ENCODE measurements around the gene TPGS1.
"Not testable (repeated sequence)": the region's sequence is repeated elsewhere in the genome, so short reads cannot be mapped to it uniquely, and the experiment has no call there.

TPGS1 gene

GRCh38 chr19:478236-478903, 28.9 kb upstream of the TPGS1 start:
- no peak for DNase-seq

GRCh38 chr19:478976-479375, 28.3 kb upstream of the TPGS1 start:
- DNase-seq, result no peak

- no peak for DNase-seq
These were observed 27.1 kb upstream of the TPGS1 start for GRCh38 chr19:480016-480855.

GRCh38 chr19:481100-481499, 26.2 kb upstream of the TPGS1 start:
- not testable (repeated sequence) for DNase-seq

GRCh38 chr19:482186-483041, 24.9 kb upstream of the TPGS1 start:
- no peak for DNase-seq

- DNase-seq, result no peak
These were observed 23.8 kb upstream of the TPGS1 start for GRCh38 chr19:483332-484072.

GRCh38 chr19:484494-484893, 22.8 kb upstream of the TPGS1 start:
- DNase-seq, result no peak

- DNase-seq, result no peak
These were observed 22.2 kb upstream of the TPGS1 start for GRCh38 chr19:485077-485476.

- DNase-seq, result no peak
These were observed 21.6 kb upstream of the TPGS1 start for GRCh38 chr19:485583-486236.

- DNase-seq, result peak; percentile 94
These were observed 18.5 kb upstream of the TPGS1 start for GRCh38 chr19:488505-489417.

- no peak for DNase-seq
These were observed 17.7 kb upstream of the TPGS1 start for GRCh38 chr19:489418-490196.

GRCh38 chr19:491146-491741, 16.1 kb upstream of the TPGS1 start:
- no peak for DNase-seq

GRCh38 chr19:492091-492531, 15.2 kb upstream of the TPGS1 start:
- DNase-seq, result peak; percentile 59

- DNase-seq, result no peak
These were observed 13.7 kb upstream of the TPGS1 start for GRCh38 chr19:493391-494170.

GRCh38 chr19:494171-495080, 12.9 kb upstream of the TPGS1 start:
- DNase-seq, result no peak

- no peak for DNase-seq
These were observed 12.3 kb upstream of the TPGS1 start for GRCh38 chr19:495081-495401.

GRCh38 chr19:495402-496111, 11.7 kb upstream of the TPGS1 start:
- DNase-seq, result no peak

Measured in activated gamma-delta T cell (primary cell).